Measurements from ENCODE around the gene ADSS1. TPM values are rescaled to one million over a fixed set of nuclear protein-coding genes. Genes with fewer than 3 reads are reported as not detected.

Gene ADSS1
- total and polyA plus RNA-seq, 10 donors = 2.7 to 11.7 (median 5.1) TPM

- Histone ChIP-seq H3K27ac (peak overlapping the region; percentile 21 to 90 (median 84)), H3K36me3 (peaks cover 0 to 24% (median 0%) of the 10 kb centered on the region in 6 donors), H3K4me3 (peak overlapping the region; percentile 74 to 96 (median 87)), H3K27me3 (replicated peaks in 1 of 7) (peaks cover 0 to 15% (median 0%) of the 10 kb centered on the region in 7 donors), H3K4me1 (peaks cover 61 to 94% (median 85%) of the 10 kb centered on the region in 6 donors), H3K9me3 (no peaks in the 10 kb centered on the region)
- 7 to 22% (median 8%) methylated on average over 2 to 50 of the region's 50 CpGs for WGBS, 5 donors
- DNase-seq = no peak
- intact Hi-C loops (cut with DNase I; ENCODE audit: low total_unique reads) = no loop called here
- no peak for TF ChIP-seq CTCF (IDR thresholded peaks at IDR 0.05 in 8 of 11, conservative IDR thresholded peaks at IDR 0.05 in 3 of 11)
- no peak for TF ChIP-seq POLR2A (IDR thresholded peaks at IDR 0.05)
- no peak for TF ChIP-seq POLR2AphosphoS5 (IDR thresholded peaks at IDR 0.05)
Measured at GRCh38 chr14:104689881-104690711, 33.9 kb upstream of the ADSS1 start.

DNA sequence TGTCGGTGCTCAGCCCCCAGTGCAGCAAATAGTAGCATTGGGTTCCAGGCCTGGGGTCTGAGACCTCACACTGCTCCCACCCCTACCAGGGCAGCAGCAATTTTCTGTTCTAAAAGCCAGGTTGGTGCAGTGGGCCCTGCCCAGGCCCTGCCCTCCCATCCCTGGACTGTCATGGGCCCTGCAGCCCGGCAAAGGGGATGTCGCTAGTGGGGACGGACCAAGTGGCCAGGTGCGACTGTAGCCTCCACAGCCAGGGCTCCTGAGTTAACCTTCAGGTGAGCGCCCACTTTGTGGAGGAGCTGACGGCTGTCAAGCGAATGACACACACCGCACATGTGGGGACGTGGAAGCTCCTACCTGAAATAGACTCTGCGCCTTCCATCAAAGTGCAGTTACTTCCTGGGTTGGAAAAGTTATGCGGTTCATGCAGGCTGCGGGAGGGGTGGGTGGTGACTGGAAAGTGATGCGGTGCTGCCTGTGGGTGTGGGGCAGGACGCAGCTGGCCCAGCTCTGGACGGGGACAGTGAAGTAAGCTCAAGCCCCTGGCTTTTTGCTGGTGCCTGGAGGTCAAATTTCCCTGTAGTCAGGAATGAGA, 33.1 kb upstream of the ADSS1 start:
- Histone ChIP-seq H3K36me3 (peaks cover 0 to 26% (median under 1%) of the 10 kb centered on the region in 6 donors), H3K4me3 (peak overlapping the region; percentile 74 to 96 (median 87)), H3K27me3 (replicated peaks in 1 of 7) (peaks cover 0 to 15% (median 0%) of the 10 kb centered on the region in 7 donors), H3K9me3 (no peaks in the 10 kb centered on the region), H3K4me1 (peaks cover 70 to 97% (median 92%) of the 10 kb centered on the region in 6 donors), H3K27ac (peak overlapping the region in 7 of 8 donors; percentile 15 to 90 (median 86))
- 72 to 79% (median 75%) methylated on average over 16 of the region's 16 CpGs for WGBS, 5 donors
- TF ChIP-seq CTCF (IDR thresholded peaks at IDR 0.05 in 8 of 11, conservative IDR thresholded peaks at IDR 0.05 in 3 of 11) (no peak), POLR2A (IDR thresholded peaks at IDR 0.05) (no peak), POLR2AphosphoS5 (IDR thresholded peaks at IDR 0.05) (no peak)
- intact Hi-C loops (cut with DNase I; ENCODE audit: low total_unique reads) = no loop called here
- DNase-seq = no peak

- intact Hi-C loops (cut with DNase I; ENCODE audit: low total_unique reads) = no loop called here
- Histone ChIP-seq H3K4me1 (peaks cover 73 to 100% (median 96%) of the 10 kb centered on the region in 6 donors), H3K27ac (peak overlapping the region in 4 of 8 donors; percentile 38 to 90 (median 87)), H3K36me3 (peaks cover 0 to 33% (median 5%) of the 10 kb centered on the region in 6 donors), H3K27me3 (replicated peaks in 1 of 7) (peaks cover 0 to 15% (median 0%) of the 10 kb centered on the region in 7 donors), H3K9me3 (no peaks in the 10 kb centered on the region), H3K4me3 (peak overlapping the region in 4 of 8 donors; percentile 80 to 96 (median 90))
- DNase-seq = no peak
- 86 to 93% (median 89%) methylated on average over 6 to 19 of the region's 19 CpGs for WGBS, 5 donors
- TF ChIP-seq CTCF (IDR thresholded peaks at IDR 0.05 in 8 of 11, conservative IDR thresholded peaks at IDR 0.05 in 3 of 11) (no peak), POLR2AphosphoS5 (IDR thresholded peaks at IDR 0.05) (no peak)
Measured at GRCh38 chr14:104691546-104692260, 32.3 kb upstream of the ADSS1 start.
